Neutrophil (primary cell): ENCODE data around the gene WDR76.

Experiments used
- H3K27ac ChIP-seq: fragments of 200-600 bp; sonication (generic); 2 replicates; pipeline ENCODE4 v1.5.1; 2016; ENCODE audit warnings: mild to moderate bottlenecking, moderate library complexity
- H3K27me3 ChIP-seq: fragments of 200-600 bp; sonication (generic); 2 replicates; pipeline ENCODE4 v1.6.0; 2016; ENCODE audit warnings: mild to moderate bottlenecking
- H3K36me3 ChIP-seq: fragments of 200-600 bp; sonication (generic); 2 replicates; pipeline ENCODE4 v1.5.1; 2017
- H3K4me1 ChIP-seq, 2 experiments: fragments of 200-600 bp in 1 of 2; sonication (generic) in 1 of 2; 1 replicate in 1 of 2; 2 replicates in 1 of 2; pipeline versions ENCODE4 v1.5.1 to v1.6.1; 2013 to 2016; ENCODE audit warnings: low read depth in 1 of 2, low read length in 1 of 2, mild to moderate bottlenecking in 1 of 2, moderate library complexity in 1 of 2; ENCODE audit not compliant: control insufficient read depth in 1 of 2, insufficient read depth in 1 of 2
- H3K4me3 ChIP-seq, 2 experiments: fragments of 200-600 bp in 1 of 2; sonication (generic) in 1 of 2; 1 replicate in 1 of 2; 2 replicates in 1 of 2; pipeline ENCODE4 v1.5.1; 2013 to 2016; ENCODE audit warnings: low read depth in 1 of 2, low read length in 1 of 2, mild to moderate bottlenecking in 1 of 2, moderate library complexity in 1 of 2
- H3K9me3 ChIP-seq: fragments of 200-600 bp; sonication (generic); 2 replicates; pipeline ENCODE4 v1.5.1; 2016
- CTCF ChIP-seq: fragments of 200-600 bp; sonication (generic); IDR thresholded peaks from 2 replicates; pipeline ENCODE4 v1.5.1; 2016; ENCODE audit warnings: antibody characterized with exemption

The WDR76 gene

GRCh38 chr15:43826508-43827341 lies at the start of gene WDR76:
WDR76 (plus strand) TSS chr15:43827002; CDS start chr15:43827033, 31 bp downstream.
- H3K36me3 ChIP-seq = no peaks in the 10 kb centered on the region
- H3K4me1 ChIP-seq = peaks cover 22 to 32% of the 10 kb centered on the region in 2 experiments
- no peaks in the 10 kb centered on the region for H3K27me3 ChIP-seq
- H3K9me3 ChIP-seq = no peaks in the 10 kb centered on the region
- no peak for TF ChIP-seq CTCF
- H3K4me3 ChIP-seq = peak within 1 kb of the TSS; percentile 51 to 72
- H3K27ac ChIP-seq = peak within 1 kb of the TSS; percentile 42

- peaks cover 16 to 23% of the 10 kb centered on the region in 2 experiments for H3K4me1 ChIP-seq
- no peaks in the 10 kb centered on the region for H3K27me3 ChIP-seq
- H3K27ac ChIP-seq = peak overlapping the region; percentile 79
- H3K36me3 ChIP-seq = peaks cover 10% of the 10 kb centered on the region
- no peaks in the 10 kb centered on the region for H3K9me3 ChIP-seq
- H3K4me3 ChIP-seq = peak overlapping the region; percentile 76 to 93
- TF ChIP-seq CTCF = peak; percentile 62
These were observed 49.4 kb upstream of the WDR76 start for GRCh38 chr15:43777267-43777914.

- no peaks in the 10 kb centered on the region for H3K9me3 ChIP-seq
- no peaks in the 10 kb centered on the region for H3K27me3 ChIP-seq
- H3K4me1 ChIP-seq = peaks cover 16 to 23% of the 10 kb centered on the region in 2 experiments
- H3K4me3 ChIP-seq = no peak overlapping the region
- no peak for TF ChIP-seq CTCF
- no peak overlapping the region for H3K27ac ChIP-seq
- H3K36me3 ChIP-seq = no peaks in the 10 kb centered on the region
These were observed 47.8 kb upstream of the WDR76 start for GRCh38 chr15:43779016-43779415.

GRCh38 chr15:43789409-43789808 lies 37.4 kb upstream of the WDR76 start:
- H3K4me3 ChIP-seq = no peak overlapping the region
- no peak for TF ChIP-seq CTCF
- no peak overlapping the region for H3K27ac ChIP-seq

GRCh38 chr15:43791993-43792760 lies 34.6 kb upstream of the WDR76 start, which contains the start of gene SERF2:
SERF2 (plus strand) TSS chr15:43792320; CDS start chr15:43792377, 57 bp downstream.
- no peaks in the 10 kb centered on the region for H3K27me3 ChIP-seq
- no peak for TF ChIP-seq CTCF
- H3K4me1 ChIP-seq = peaks cover 14 to 26% of the 10 kb centered on the region in 2 experiments
- H3K27ac ChIP-seq = peak within 1 kb of the TSS; percentile 91
- peak within 1 kb of the TSS; percentile 91 to 94 for H3K4me3 ChIP-seq
- peaks cover 40% of the 10 kb centered on the region for H3K36me3 ChIP-seq
- no peaks in the 10 kb centered on the region for H3K9me3 ChIP-seq

More at GRCh38 chr15:43789409-43789808, 37.4 kb upstream of the WDR76 start:
- peaks cover 12% of the 10 kb centered on the region for H3K36me3 ChIP-seq
- H3K4me1 ChIP-seq = peaks cover 14 to 19% of the 10 kb centered on the region in 2 experiments
- no peaks in the 10 kb centered on the region for H3K9me3 ChIP-seq
- no peaks in the 10 kb centered on the region for H3K27me3 ChIP-seq
